ENCODE results near the gene PBX3.

DNA sequence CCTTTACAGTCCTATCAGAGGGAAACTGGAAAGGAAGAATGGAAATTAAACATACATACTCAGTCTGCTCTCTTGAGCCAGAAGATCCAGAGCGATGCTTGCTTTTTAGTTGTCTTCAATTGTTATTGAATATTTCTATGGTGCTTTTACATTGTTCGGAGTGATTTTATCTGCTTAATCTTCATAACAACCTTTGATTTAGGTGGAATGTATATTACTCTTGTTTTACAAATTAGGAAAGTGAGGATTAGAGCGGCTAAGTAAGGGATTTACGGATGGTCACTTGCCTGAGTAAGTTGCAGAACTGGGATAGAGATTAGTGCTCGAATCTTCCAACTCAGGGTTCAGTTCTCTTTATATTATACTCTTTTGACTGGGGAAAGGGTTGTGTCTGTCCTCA, 69.1 kb downstream of the PBX3 start:
- TF ChIP-seq, protein P1, sequence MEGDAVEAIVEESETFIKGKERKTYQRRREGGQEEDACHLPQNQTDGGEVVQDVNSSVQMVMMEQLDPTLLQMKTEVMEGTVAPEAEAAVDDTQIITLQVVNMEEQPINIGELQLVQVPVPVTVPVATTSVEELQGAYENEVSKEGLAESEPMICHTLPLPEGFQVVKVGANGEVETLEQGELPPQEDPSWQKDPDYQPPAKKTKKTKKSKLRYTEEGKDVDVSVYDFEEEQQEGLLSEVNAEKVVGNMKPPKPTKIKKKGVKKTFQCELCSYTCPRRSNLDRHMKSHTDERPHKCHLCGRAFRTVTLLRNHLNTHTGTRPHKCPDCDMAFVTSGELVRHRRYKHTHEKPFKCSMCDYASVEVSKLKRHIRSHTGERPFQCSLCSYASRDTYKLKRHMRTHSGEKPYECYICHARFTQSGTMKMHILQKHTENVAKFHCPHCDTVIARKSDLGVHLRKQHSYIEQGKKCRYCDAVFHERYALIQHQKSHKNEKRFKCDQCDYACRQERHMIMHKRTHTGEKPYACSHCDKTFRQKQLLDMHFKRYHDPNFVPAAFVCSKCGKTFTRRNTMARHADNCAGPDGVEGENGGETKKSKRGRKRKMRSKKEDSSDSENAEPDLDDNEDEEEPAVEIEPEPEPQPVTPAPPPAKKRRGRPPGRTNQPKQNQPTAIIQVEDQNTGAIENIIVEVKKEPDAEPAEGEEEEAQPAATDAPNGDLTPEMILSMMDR (conservative IDR thresholded peaks at IDR 0.05): no peak
- TF ChIP-seq ZFX (IDR thresholded peaks at IDR 0.05): no peak

Measured in C4-2B (cell line).